Endothelial cell of umbilical vein (primary cell): ENCODE data around the gene SOX10.

Source experiments
- CTCF ChIP-seq, 2 donors: IDR thresholded peaks; 1 replicate in 1 of 2; 2 replicates in 1 of 2; pipeline ENCODE4 v1.5.1; 2011; ENCODE audit warnings: low read length in 2 of 2, mild to moderate bottlenecking in 2 of 2, moderate library complexity in 2 of 2, control low read depth in 1 of 2, inconsistent platforms in 1 of 2, low read depth in 1 of 2; ENCODE audit not compliant: insufficient read depth in 1 of 2; ENCODE audit errors: extremely low read depth in 1 of 2
- GATA2 ChIP-seq: IDR thresholded peaks from 2 replicates; pipeline ENCODE4 v1.7.0; 2011; ENCODE audit warnings: low read depth, mild to moderate bottlenecking, moderate library complexity, mixed read lengths, low read length; ENCODE audit not compliant: insufficient read length, insufficient read depth
- MYC ChIP-seq: IDR thresholded peaks from one replicate; pipeline ENCODE4 v1.6.1; 2011; ENCODE audit warnings: mild to moderate bottlenecking, low read depth, low read length

- no peak for TF ChIP-seq GATA2
- peak; percentile 29 to 36 for TF ChIP-seq CTCF (IDR thresholded peaks at IDR 0.05; ENCODE audit: extremely low read depth in 1 of 2, insufficient read depth in 1 of 2, low read depth in 1 of 2, low read length in 2 of 2)
- TF ChIP-seq MYC = no peak
Measured at GRCh38 chr22:37930270-37930951, 53.9 kb downstream of the SOX10 start.
